ENCODE results near the gene NOP14.
"Not testable (repeated sequence)": the region's sequence is repeated elsewhere in the genome, so short reads cannot be mapped to it uniquely, and the experiment has no call there.

Gene NOP14

DNA sequence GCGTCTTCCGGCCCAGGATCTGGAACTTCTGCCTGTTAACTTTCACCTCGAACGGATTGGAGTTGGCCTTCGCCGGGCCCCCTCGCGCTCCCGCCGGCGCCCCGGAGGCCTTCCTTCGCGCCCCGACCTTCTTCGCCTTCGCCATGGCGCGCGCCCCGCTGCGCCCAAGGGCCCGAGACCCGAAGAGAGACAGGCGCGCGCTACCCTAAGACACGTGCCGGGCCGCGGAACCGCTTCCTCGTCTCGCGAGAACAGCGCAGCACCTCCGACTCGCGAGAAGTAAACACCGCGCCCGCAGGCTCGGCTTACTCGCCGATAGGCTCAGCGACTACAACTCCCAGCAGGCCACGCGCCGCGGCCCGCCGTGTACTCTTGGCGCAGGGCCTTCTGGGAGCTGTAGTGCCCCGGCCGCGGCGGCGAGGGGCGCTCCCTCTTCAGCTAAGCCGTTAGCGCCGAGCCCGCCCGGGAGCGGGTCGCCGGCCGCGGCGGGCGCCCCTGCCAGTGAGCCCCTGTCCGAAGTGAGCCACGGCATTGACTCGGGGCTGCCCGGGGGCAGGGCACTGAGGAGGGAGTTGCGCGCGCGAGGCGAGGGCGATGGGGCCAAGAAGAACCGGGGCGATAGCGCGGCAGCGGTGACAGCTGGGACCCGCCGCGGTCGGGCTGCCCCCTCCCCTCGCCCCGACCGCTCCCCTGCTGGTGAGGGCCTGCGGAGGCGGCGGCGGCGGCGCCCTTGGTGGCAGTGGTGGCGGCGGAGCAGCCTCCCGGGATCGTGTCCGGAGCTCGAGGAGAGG is at the start of gene NOP14, which contains the start of gene GRK4:
Gene NOP14, minus strand, starts transcription at position 232 of the 791 bp plus-strand sequence. Its CDS starts 87 bp downstream, at position 145.
Gene GRK4, plus strand, starts transcription at position 397 of the 791 bp plus-strand sequence. CDS start 500 bp downstream, outside the sequence.
- DNase-seq = peak; percentile 57 to 97

DNA sequence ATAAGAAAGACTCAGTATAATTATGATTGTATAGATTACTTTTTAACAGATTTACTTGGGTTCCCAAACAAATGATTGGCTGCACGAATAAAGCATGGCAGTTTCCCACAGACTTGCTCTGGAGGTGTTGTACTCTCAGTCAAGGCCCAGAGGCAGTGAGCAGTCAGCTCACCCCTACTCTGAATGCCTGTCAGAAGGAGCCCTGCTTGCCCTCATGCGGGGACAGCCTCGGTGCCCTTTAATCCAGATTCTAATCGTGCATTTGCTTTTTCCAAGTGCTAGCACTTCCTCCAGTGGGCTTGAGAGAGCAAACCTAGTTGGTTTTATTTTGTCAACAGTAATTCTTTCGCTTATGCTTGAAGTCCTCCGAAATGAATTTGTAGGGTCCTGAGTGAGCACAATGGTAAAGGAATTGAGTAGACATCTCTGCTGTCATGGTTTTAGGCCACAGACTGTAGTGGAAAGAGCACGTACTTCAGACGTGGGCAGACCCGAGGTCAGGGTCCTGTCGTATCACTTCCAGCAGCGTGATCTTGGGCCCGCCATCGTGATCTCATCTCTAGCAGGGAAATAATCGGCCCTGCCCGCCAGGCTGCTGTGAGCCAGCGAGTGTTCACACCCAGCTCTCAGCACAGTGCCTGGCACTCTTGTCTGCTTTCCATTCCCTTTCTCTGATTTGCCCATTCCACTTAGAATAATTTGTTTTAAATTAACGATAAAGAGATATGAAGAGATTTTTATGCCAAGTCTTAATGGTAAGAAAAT is 48.4 kb upstream of the NOP14 start:
- DNase-seq = no peak

DNA sequence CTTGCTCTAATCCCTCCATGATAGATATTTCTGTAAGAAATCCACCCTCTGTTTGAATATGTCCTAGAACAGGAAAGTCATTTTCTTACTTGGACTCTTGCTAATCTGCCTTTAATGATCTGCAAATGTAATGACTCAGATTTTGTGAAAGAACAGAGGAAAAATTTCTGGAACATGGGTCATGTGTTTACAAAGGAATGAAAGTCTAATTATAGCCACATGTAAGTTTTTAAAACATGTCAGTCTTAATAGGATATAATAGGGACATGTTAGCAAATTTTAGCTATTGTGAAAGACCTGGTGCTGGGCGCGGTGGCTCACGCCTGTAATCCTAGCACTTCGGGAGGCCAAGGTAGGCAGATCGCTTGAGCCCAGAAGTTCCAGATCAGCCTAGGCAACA is 47.8 kb upstream of the NOP14 start:
- no peak for DNase-seq

GRCh38 chr4:3010577-3010976 is 47.4 kb upstream of the NOP14 start:
- no peak for DNase-seq

DNA sequence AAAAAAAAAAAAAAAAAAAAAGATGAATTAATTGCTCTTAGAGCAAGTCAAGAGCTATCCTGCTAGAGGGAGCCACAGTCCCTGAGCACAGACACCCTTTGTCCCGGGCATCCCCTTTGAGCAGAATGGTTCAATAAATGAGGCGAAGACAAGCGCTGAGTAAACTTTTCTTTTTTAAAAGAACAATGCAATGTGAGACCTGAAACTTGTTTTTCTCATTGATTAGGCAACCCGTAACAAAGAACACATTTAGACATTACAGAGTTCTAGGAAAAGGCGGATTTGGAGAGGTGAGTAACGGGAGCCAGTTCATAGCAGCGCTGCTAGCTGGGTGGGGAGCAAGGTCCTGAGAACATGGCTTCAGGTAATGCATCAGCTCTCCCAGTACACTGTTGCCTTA is 46.2 kb upstream of the NOP14 start:
- no peak for DNase-seq

DNA sequence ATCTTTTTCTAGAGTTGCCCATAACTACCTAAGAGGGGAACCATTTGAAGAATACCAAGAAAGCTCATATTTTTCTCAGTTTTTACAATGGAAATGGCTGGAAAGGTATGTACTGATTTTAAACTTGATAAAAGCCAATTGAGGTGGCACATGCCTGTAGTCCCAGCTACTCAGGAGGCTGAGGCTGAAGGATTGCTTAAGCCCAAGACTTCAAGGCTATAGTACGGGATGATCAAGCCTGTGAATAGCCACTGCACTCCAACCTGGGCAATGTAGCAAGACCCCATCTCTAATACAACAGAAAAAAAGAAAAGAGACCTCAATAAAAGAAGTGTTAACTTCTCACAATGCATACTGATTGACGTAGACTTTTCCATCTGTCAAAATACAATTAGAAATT is 44.5 kb upstream of the NOP14 start:
- DNase-seq = no peak

DNA sequence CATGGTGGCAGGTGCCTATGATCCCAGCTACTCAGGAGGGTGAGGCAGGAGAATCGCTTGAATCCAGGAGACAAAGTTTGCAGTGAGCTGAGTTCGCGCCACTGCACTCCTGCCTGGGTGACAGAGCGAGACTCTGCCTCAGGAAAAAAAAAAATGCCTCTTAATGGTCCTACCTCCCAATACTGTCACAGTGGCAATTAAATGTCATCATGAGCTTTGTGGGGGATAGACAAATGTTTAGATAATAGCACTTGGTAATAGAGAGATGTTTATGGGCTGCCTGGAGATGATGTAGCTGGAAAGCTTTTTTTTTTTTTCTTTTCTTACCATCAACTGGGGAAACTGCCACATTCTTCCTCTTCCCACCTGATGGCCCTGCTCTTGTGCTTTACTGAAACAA is 33.2 kb upstream of the NOP14 start:
- no peak for DNase-seq

DNA sequence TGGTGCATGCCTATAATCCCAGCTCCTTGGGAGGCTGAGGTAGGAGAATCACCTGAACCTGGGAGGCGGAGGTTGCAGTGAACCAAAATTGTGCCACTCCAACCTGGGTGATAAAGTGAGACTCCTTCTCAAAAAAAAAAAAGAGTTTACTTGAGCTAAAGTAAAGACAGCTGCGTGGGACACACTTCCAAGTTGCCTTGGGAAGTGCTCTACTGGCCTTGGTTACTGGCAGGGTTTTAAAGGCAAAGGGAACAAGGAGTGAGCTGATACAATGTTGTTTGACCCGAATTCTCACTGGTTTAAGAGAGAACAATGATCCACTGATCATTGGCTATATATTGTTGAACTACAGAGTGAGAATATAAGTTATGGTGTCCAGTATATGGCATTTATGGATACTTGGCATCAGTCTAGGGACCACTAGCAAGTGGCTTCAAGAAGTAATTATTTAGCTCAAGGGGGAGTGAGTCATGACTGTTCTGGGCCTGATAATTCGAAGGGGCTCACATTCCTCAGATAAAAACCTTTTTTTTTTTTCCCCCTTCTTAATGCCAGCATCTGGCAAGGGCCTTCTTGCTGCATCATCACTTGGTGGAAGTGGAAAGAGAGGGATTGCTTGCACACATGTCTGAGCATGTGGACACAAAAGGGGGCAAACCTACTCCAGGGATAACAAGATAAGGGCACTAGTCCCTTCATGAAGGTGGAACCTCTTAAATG is 32.5 kb upstream of the NOP14 start:
- DNase-seq = no peak

- DNase-seq = no peak
Measured at GRCh38 chr4:2994917-2995316, 31.7 kb upstream of the NOP14 start.

- DNase-seq = no peak
Measured at GRCh38 chr4:2991243-2991642, 28.0 kb upstream of the NOP14 start.

DNA sequence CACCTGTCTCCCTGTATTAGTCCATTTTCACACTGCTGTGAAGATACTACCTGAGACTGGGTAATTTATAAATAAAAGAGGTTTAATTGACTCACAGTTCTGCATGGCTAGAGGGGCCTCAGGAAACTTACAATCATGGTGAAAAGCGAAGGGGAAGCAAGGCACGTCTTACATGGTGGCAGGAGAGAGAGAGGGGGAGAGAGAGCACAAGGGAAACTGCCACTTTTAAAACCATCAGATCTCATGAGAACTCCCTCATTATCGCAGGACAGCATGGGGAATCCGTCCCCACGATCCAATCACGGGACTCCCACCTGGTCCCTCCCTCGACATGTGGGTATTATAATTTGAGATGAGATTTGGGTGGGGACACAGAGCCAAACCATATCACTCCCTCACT is 20.5 kb upstream of the NOP14 start:
- DNase-seq = not testable (repeated sequence)

- no peak for DNase-seq
Measured at GRCh38 chr4:2982012-2982411, 18.8 kb upstream of the NOP14 start.

DNA sequence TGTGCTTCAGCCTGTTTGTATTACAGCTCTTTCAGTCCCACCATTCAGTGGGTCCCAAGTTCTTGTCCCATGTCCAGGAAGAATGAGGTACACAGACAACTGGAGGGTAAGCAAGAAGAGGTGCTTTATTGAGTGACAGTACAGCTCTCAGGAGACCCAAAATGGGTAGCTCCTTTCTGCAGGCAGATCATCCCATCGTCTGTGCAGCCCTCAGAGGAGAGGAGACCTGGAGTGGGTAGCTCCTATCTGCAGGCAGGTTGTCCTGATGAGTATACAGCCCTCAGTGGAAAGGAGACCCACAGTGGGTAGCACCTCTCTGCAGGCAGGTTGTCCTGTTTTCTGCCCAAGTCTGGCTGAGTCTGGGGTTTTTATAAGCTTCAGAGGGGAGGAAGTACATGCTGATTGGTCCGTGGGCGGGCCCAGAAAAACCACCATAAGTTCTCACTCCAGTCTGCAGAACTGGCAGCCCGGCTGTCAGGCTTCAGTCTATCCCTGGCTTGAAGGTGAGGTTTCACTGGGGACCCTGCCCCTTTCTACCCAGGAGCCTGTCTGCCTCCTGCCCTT is 18.1 kb upstream of the NOP14 start:
- DNase-seq = no peak

DNA sequence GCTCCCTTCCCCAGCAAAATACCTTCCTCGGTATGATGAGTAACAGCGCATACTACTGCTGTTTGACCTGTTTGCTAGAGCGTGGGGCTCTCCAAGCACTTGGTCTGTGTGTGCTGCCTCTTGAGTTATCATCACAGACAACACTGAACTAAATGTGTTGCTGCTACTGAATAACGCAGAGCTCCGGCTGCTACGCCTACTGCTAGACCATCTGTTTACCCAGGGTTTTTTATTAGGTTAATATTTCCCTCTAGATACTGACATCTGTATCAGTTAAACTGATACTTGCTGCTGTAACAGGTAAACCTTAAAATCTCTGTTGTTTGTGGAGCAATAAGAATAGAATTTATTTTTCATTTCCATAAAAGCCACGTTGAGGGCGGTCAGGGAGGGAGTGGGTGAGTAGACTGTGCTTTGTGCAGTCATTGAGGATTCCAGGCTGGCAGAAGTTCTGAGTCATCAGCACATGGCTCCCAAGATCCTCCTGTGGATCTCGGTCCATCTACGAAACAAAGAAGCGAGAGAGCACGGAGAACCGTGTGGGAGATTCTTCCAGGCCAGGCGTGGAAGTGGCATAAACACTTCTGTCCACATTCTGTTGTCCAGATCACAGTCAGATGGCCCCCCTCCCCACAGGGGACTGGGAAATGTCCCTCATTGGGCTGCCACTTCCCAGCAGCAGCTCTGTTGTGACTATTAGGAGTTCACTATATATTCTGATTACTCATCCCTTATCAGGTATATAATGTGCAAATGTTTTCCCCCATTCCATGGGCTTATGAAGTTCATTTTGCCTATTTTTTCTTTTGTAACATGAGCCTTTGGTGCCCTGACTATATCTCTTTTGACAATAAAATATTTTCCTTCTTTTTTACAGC is 14.2 kb upstream of the NOP14 start:
- peak in 1 of 2 experiments; percentile 23 for DNase-seq

DNA sequence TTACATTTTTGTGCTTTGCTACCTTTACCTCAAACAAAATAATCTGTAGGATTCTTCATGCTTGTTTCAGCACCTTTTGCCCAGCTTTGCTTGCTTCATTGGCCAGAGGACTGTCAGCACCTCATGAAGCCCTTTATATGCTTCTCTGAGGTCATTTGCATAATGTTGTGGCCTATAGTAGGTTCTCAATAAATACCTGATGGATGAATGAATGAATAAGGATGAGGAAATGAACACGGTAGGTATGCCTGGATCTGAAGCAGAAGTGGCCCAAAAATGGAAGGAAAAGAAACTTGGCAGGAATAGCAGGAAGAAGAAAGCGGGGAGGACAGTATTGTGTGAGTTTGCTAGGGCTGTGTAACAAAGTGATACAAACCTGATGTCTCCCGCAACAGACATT is 8.1 kb upstream of the NOP14 start:
- no peak for DNase-seq

- DNase-seq = no peak
Measured at GRCh38 chr4:2968381-2968780, 5.2 kb upstream of the NOP14 start.

DNA sequence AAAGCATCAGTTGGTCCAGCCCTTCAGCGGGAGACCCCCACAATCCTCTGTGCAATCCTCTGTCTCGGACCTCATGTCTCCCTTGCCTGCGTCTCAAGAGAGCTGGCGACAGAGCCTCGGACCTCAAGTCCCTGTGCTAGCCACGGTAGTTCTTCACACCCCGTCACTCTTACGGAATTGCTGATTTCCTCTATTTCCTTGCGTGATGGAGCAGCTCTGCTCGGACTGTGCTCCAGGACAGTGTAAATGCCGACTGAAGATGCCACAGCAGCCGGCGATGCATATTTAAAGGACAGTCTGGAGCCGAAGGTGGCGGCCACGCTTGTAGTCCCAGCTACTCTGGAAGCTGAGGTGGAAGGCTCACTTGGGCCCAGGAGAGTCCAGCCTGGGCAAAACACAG is 2.1 kb upstream of the NOP14 start:
- DNase-seq = no peak

- DNase-seq = no peak
Measured at GRCh38 chr4:2964706-2965258, 1.6 kb upstream of the NOP14 start.

GRCh38 chr4:2963966-2964471 is 813 bp upstream of the NOP14 start:
- DNase-seq = no peak

GRCh38 chr4:2962614-2963174 is 512 bp downstream of the NOP14 start:
- DNase-seq = no peak

- no peak for DNase-seq
Measured at GRCh38 chr4:2961811-2962441, 1.3 kb downstream of the NOP14 start.

Measured in NCI-H446 (cell line).